ENCODE data around the gene EHBP1.

DNA sequence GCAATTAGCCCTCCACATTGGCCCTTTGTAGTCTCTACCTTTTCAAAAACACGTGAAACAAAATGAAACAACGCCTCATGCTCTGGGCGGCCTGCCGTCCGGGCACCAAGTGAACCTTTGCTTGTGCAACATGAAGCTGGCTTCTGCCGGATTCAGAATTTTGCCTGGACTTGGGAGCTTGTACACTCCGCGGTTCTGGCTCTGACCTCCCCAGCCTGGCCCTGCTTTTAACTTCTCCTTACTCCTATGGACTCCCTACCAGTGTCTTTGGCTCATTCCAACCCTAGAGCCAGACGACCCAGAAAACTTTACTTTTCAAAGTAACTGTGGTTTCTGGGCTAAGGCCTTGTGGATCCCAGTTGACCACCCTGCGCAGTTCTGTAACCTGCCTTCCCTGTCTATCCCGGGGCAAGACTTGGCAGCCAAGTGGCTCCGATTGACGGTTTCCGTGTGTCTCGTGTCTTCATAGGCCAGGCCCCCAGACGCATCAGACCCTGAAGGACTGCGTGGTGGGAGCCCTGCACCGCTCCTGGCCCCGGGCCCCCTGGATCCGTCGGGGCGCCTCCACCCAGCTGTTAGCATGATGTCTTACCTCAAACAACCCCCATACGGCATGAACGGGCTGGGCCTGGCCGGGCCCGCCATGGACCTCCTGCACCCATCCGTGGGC is 347.0 kb downstream of the EHBP1 start:
- TF ChIP-seq, protein P1, sequence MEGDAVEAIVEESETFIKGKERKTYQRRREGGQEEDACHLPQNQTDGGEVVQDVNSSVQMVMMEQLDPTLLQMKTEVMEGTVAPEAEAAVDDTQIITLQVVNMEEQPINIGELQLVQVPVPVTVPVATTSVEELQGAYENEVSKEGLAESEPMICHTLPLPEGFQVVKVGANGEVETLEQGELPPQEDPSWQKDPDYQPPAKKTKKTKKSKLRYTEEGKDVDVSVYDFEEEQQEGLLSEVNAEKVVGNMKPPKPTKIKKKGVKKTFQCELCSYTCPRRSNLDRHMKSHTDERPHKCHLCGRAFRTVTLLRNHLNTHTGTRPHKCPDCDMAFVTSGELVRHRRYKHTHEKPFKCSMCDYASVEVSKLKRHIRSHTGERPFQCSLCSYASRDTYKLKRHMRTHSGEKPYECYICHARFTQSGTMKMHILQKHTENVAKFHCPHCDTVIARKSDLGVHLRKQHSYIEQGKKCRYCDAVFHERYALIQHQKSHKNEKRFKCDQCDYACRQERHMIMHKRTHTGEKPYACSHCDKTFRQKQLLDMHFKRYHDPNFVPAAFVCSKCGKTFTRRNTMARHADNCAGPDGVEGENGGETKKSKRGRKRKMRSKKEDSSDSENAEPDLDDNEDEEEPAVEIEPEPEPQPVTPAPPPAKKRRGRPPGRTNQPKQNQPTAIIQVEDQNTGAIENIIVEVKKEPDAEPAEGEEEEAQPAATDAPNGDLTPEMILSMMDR (IDR thresholded peaks at IDR 0.05) = no peak
- TF ChIP-seq POLR2A (IDR thresholded peaks at IDR 0.05) (no peak), POLR2AphosphoS5 (IDR thresholded peaks at IDR 0.05) (no peak)

Measured in upper lobe of left lung (tissue), 4 donors.